Fibroblast of lung (primary cell): Measurements from ENCODE around the gene FAM3B. TPM values are rescaled to one million over a fixed set of nuclear protein-coding genes. Genes with fewer than 3 reads are reported as not detected.

Experiments used
- DNase-seq, 2 donors: peaks; one replicate each; pipeline versions ENCODE4 v3.0.0 to v3.0.0-alpha.2; 2010; ENCODE audit warnings: low read depth in 2 of 2
- H2AFZ ChIP-seq: 2 replicates; pipeline ENCODE4 v1.5.1; 2012; ENCODE audit warnings: low read length, control low read depth, inconsistent platforms
- H3K27ac ChIP-seq: 2 replicates; pipeline ENCODE4 v1.5.1; 2011; ENCODE audit warnings: low read length, control low read depth; ENCODE audit not compliant: insufficient read depth
- H3K27me3 ChIP-seq: 2 replicates; pipeline ENCODE4 v1.5.1; 2011; ENCODE audit warnings: mild to moderate bottlenecking, low read length; ENCODE audit not compliant: control insufficient read depth, insufficient read depth
- H3K36me3 ChIP-seq: 2 replicates; pipeline ENCODE4 v1.5.1; 2011; ENCODE audit warnings: low read length; ENCODE audit not compliant: control insufficient read depth, insufficient read depth
- H3K4me1 ChIP-seq: 2 replicates; pipeline ENCODE4 v1.5.1; 2011; ENCODE audit warnings: low read length; ENCODE audit not compliant: control insufficient read depth, insufficient read depth; ENCODE audit errors: extremely low read depth
- H3K4me2 ChIP-seq: 2 replicates; pipeline ENCODE4 v1.5.1; 2011; ENCODE audit warnings: low read length, control low read depth; ENCODE audit not compliant: insufficient read depth; ENCODE audit errors: extremely low read depth
- H3K4me3 ChIP-seq, 4 experiments: fragments of 200-600 bp in 1 of 4; sonication (generic) in 1 of 4; replicated peaks in 1 of 4; 2 replicates each; pipeline ENCODE4 v1.5.1; 2011 to 2016; ENCODE audit warnings: low read length in 4 of 4, low read depth in 3 of 4, mild to moderate bottlenecking in 3 of 4, control low read depth in 2 of 4, inconsistent platforms in 1 of 4, mixed read lengths in 1 of 4; ENCODE audit not compliant: insufficient read depth in 1 of 4; ENCODE audit errors: control extremely low read depth in 1 of 4
- H3K79me2 ChIP-seq: 2 replicates; pipeline ENCODE4 v1.5.1; 2012; ENCODE audit warnings: mild to moderate bottlenecking, low read length, inconsistent platforms; ENCODE audit not compliant: control insufficient read depth, insufficient read depth
- H3K9ac ChIP-seq: 2 replicates; pipeline ENCODE4 v1.5.1; 2011; ENCODE audit warnings: mild to moderate bottlenecking, low read length, control low read depth; ENCODE audit not compliant: insufficient read depth
- H3K9me3 ChIP-seq: 2 replicates; pipeline ENCODE4 v1.5.1; 2012; ENCODE audit warnings: low read depth, low read length; ENCODE audit not compliant: control insufficient read depth, insufficient read depth
- H4K20me1 ChIP-seq: 2 replicates; pipeline ENCODE4 v1.5.1; 2011; ENCODE audit warnings: low read length; ENCODE audit not compliant: control insufficient read depth, insufficient read depth; ENCODE audit errors: extremely low read depth
- EZH2 ChIP-seq: IDR thresholded peaks from 2 replicates; pipeline ENCODE4 v1.5.1; 2012; ENCODE audit warnings: low read length, control low read depth, mild to moderate bottlenecking; ENCODE audit errors: missing control alignments
- polyA plus RNA-seq, 2 donors: library from polyadenylated mRNA; depleted of rRNA in 1 of 2; stranded (reverse) in 1 of 2; unstranded in 1 of 2; fragments of >200 nt; gene quantifications; 2 replicates each; pipeline ENCODE4 v1.2.1, GENCODE V29; 2011 to 2012; ENCODE audit warnings: missing spikeins in 1 of 2
- total RNA-seq: library from RNA; depleted of rRNA; stranded (reverse); fragments of >200 nt; gene quantifications from 2 replicates; pipeline ENCODE4 v1.2.1, GENCODE V29; 2014
- TF ChIP-seq, protein P1 (sequence below), 2 donors: IDR thresholded peaks in 1 of 2; conservative IDR thresholded peaks in 1 of 2; 1 replicate in 1 of 2; 2 replicates in 1 of 2; pipeline ENCODE4 v1.5.1; 2011 to 2012; ENCODE audit warnings: low read length in 2 of 2, control low read depth in 1 of 2, inconsistent platforms in 1 of 2, low read depth in 1 of 2, mild to moderate bottlenecking in 1 of 2

The FAM3B gene
- total and polyA plus RNA-seq, 2 donors (not counting 1 experiment from before 2014, with no cell fraction given): not detected

DNA sequence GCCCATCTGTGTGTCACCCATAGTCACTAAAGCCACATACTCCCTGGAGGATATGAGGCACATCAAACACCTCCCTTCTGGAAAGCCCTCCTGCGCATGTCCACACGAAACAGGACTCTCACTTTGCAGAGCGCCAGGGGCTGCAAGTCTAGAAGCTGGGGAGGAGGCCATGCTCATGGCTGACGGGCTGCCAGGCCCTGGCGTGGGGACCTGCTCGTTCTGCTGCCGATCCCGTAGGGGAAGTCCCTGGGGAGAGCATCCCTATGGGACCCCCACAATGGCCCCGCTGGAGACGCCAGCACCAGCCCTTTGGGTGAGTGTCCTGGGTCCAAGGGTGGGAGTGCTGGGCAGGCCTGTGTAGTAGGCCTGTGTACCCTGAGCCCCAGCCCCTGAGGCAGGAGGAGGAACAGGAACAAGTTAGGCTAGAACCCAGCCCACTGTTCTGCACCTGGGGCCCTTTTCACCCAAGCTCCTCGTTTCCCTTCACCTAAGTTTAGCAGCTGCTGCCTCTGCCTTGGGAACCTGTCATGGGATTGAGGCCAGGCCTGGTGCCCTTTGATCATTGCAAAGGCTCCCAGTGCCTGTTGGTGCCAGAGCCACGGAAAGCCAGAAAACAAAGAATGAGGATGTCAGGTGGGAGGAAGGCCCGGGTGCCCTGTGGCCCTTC, 9.9 kb downstream of the FAM3B start:
- no peaks in the 10 kb centered on the region for H4K20me1 ChIP-seq
- H3K27me3 ChIP-seq: no peaks in the 10 kb centered on the region
- no peaks in the 10 kb centered on the region for H3K9me3 ChIP-seq
- H3K9ac ChIP-seq: no peak overlapping the region
- no peaks in the 10 kb centered on the region for H3K4me1 ChIP-seq
- no peak overlapping the region for H3K27ac ChIP-seq
- no peak for DNase-seq
- H3K36me3 ChIP-seq: no peaks in the 10 kb centered on the region
- no peak overlapping the region for H3K4me2 ChIP-seq
- H3K4me3 ChIP-seq: no peak overlapping the region
- no peaks in the 10 kb centered on the region for H3K79me2 ChIP-seq
- TF ChIP-seq, protein P1, sequence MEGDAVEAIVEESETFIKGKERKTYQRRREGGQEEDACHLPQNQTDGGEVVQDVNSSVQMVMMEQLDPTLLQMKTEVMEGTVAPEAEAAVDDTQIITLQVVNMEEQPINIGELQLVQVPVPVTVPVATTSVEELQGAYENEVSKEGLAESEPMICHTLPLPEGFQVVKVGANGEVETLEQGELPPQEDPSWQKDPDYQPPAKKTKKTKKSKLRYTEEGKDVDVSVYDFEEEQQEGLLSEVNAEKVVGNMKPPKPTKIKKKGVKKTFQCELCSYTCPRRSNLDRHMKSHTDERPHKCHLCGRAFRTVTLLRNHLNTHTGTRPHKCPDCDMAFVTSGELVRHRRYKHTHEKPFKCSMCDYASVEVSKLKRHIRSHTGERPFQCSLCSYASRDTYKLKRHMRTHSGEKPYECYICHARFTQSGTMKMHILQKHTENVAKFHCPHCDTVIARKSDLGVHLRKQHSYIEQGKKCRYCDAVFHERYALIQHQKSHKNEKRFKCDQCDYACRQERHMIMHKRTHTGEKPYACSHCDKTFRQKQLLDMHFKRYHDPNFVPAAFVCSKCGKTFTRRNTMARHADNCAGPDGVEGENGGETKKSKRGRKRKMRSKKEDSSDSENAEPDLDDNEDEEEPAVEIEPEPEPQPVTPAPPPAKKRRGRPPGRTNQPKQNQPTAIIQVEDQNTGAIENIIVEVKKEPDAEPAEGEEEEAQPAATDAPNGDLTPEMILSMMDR (conservative IDR thresholded peaks at IDR 0.05 in 1 of 2, IDR thresholded peaks at IDR 0.05 in 1 of 2; ENCODE audit: low read depth in 1 of 2, low read length in 2 of 2): no peak
- no peak overlapping the region for H2AFZ ChIP-seq

DNA sequence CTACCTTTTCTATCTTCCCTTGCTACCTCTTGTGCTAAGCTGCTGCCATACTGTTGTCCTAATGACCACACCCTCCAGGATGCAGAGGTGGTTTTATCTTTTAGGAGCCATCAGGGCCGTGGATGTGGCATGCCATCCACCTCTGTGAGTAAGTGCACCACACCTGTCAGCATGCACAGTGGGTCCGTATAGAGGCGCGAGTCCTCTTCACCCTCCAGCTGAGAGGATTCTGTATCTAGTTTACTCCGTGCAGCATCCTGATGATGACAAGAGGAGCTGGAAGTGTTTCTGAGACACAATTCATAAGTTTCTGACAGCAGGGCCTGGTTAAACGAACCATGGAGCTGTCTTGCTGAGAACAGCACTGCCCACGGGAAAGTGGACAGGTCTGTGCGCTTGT, 11.2 kb downstream of the FAM3B start:
- H3K9ac ChIP-seq: no peak overlapping the region
- no peaks in the 10 kb centered on the region for H3K36me3 ChIP-seq
- no peaks in the 10 kb centered on the region for H3K79me2 ChIP-seq
- no peak overlapping the region for H3K27ac ChIP-seq
- TF ChIP-seq EZH2: no peak
- TF ChIP-seq, protein P1 (conservative IDR thresholded peaks at IDR 0.05 in 1 of 2, IDR thresholded peaks at IDR 0.05 in 1 of 2; ENCODE audit: low read depth in 1 of 2, low read length in 2 of 2): no peak
- no peaks in the 10 kb centered on the region for H4K20me1 ChIP-seq
- no peak overlapping the region for H2AFZ ChIP-seq
- DNase-seq: no peak
- H3K4me1 ChIP-seq: no peaks in the 10 kb centered on the region
- H3K27me3 ChIP-seq: no peaks in the 10 kb centered on the region
- no peak overlapping the region for H3K4me3 ChIP-seq
- no peak overlapping the region for H3K4me2 ChIP-seq
- H3K9me3 ChIP-seq: no peaks in the 10 kb centered on the region

DNA sequence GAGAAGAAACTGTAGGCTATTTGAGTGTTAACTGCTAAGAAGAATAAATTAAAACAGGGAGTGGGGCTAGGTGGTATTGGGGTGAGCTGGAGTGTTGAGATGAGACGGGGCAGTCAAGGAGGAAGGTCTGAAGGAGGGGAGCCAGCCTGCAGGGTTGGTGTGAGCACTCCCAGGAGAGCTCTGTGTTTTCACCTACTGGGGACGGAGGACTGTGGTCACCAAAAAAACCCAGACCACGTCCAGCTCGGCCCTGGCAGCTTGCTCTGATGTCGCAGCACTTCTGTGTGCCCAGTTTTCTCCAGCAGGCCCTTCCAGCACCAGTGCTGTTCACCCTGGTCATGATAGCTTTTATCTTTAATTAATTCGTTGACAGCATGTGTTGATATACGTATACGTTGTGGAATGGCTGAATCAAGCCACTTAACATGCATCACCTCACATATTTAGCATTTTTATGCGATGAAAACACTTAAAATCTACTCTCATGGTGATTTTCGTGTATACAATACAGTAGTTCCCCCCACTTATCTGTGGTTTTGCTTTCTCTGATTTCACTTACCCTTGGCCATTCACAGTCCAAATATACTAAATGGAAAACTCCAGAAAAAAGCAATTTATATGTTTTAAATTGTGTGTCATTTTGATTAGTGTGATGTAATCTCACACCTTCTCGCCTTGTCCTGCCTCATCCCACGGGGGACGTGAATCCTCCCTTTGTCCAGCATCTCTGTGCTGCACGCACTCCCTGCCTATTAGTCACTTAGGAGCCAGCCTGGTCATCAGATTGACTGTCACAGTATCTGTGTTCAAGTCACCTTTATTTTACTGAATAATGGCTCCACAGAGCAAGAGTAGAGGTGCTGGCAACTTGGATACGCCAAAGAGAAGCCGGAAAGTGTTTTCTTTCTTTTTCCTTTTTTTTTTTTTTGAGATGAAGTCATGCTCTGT, 12.3 kb downstream of the FAM3B start:
- peak in 1 of 2 donors; percentile 90 for DNase-seq
- Histone ChIP-seq H2AFZ (no peak overlapping the region), H3K9ac (no peak overlapping the region), H3K9me3 (no peaks in the 10 kb centered on the region), H3K27me3 (no peaks in the 10 kb centered on the region), H4K20me1 (no peaks in the 10 kb centered on the region), H3K27ac (no peak overlapping the region), H3K4me2 (no peak overlapping the region), H3K4me3 (no peak overlapping the region), H3K79me2 (no peaks in the 10 kb centered on the region), H3K36me3 (no peaks in the 10 kb centered on the region), H3K4me1 (no peaks in the 10 kb centered on the region)
- TF ChIP-seq, protein P1 (conservative IDR thresholded peaks at IDR 0.05 in 1 of 2, IDR thresholded peaks at IDR 0.05 in 1 of 2; ENCODE audit: low read depth in 1 of 2, low read length in 2 of 2): no peak
- no peak for TF ChIP-seq EZH2
